ENCODE measurements around the gene PPP1R7.
A peak's percentile ranks its signal among the peaks of the same experiment; 100 is the strongest.
"Not testable (repeated sequence)": the region's sequence is repeated elsewhere in the genome, so short reads cannot be mapped to it uniquely, and the experiment has no call there.

The PPP1R7 gene, protein sequence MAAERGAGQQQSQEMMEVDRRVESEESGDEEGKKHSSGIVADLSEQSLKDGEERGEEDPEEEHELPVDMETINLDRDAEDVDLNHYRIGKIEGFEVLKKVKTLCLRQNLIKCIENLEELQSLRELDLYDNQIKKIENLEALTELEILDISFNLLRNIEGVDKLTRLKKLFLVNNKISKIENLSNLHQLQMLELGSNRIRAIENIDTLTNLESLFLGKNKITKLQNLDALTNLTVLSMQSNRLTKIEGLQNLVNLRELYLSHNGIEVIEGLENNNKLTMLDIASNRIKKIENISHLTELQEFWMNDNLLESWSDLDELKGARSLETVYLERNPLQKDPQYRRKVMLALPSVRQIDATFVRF

DNA sequence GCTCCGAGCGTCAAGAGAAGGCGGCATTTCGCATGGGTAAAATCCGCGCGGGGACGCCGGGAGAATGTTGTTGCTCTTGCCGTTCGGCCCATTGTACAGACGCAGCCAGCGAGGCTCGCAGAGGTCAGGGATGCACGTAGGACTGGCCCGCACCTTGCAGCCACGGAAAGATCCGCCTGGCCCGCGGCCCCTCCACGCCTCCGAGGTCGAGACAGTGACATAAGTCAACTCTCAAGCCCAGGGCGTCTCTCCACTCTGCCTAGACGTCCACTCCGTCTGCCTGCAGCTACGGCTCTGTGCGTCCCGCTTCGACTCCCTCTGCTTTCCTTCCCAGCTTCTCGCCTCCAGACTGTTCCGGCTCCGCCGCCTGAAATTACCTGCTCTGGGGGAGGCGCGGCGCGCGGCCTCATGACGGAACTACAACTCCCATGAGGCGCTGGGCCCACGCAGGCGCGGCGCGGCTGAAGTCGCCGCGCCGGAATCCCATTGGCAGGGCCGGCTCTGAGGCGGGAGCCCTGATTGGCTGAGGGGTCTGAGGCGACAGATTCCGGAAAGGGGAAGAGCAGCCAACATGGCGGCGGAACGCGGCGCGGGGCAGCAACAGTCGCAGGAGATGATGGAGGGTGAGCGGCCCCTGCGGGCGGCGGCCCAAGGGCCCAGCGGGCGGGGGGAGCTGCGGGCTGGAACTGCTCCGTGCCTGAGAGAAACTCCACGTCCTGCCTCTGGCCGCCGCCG lies at the start of gene PPP1R7:
PPP1R7 (plus strand) TSS at position 543 of the 735 bp plus-strand sequence; CDS start at position 572, 29 bp downstream.
- peak; percentile 96 for DNase-seq

DNA sequence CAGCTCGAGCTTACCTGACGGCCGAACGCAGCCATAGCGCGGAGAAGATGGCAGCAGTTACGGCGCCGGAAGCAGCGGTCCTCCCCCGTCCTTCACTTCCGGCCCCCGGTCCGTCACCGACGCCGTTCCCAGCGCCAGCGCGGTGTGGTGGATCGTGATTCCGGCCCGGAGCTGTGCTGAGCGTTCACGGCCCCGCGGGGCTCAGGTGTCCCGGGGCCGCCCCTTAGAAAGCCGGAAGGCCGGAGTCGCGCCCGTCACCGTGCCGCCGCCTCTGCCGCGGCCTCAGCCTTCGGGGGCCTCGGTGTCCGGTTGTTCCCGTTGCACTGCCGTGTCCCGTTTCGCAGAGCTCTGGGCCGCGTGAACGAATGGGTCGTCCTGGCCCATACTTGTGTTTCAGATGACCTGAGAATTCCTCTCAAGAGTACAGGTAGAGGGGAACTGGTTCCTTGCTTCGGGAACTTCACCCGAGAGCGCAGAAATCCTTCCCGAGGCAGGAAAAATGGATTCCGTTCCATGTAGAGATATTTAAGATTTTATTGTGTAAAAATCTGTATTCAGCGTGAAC lies 47.9 kb upstream of the PPP1R7 start, which contains the start of gene MTERF4:
MTERF4 (minus strand) TSS at position 49 of the 565 bp plus-strand sequence; CDS start at position 35, 14 bp downstream.
- peak; percentile 87 for DNase-seq

DNA sequence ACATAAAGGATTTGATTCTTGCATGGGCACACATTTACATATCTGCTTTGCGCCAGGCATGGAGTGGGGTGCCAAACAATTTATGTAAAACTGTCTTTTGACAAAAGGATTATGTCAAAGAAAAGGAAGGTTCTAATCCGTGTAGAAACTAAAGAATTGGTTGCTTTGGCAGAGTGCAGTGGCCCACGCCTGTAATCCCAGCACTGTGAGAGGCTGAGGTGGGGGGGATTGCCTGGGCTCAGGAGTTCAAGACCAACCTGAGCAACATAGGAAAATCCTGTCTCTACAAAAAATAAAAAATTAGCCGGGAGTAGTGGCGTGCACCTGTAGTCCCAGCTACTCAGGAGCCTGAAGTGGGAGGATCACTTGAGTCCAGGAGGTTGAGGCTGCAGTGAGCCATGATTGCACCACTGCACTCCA lies 47.1 kb upstream of the PPP1R7 start:
- no peak for DNase-seq

DNA sequence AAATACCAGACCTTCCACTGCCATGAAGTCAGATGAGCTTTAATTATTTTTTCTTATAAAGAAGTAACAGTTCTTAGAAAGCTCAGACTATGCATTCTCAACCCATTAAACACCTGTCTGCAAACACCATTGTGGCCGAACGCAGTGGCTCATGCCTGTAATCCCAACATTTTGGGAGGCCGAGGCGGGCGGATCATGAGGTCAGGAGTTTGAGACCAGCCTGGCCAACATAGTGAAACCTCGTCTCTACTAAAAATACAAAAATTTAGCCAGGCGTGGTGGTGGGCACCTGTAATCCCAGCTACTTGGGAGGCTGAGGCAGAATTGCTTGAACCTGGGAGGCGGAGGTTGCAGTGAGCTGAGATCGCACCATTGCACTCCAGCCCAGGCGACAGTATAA lies 45.7 kb upstream of the PPP1R7 start:
- not testable (repeated sequence) for DNase-seq

- DNase-seq, result no peak
These were observed 44.6 kb upstream of the PPP1R7 start for GRCh38 chr2:241105641-241106040.

GRCh38 chr2:241107031-241107783 lies 43.1 kb upstream of the PPP1R7 start:
- no peak for DNase-seq

DNA sequence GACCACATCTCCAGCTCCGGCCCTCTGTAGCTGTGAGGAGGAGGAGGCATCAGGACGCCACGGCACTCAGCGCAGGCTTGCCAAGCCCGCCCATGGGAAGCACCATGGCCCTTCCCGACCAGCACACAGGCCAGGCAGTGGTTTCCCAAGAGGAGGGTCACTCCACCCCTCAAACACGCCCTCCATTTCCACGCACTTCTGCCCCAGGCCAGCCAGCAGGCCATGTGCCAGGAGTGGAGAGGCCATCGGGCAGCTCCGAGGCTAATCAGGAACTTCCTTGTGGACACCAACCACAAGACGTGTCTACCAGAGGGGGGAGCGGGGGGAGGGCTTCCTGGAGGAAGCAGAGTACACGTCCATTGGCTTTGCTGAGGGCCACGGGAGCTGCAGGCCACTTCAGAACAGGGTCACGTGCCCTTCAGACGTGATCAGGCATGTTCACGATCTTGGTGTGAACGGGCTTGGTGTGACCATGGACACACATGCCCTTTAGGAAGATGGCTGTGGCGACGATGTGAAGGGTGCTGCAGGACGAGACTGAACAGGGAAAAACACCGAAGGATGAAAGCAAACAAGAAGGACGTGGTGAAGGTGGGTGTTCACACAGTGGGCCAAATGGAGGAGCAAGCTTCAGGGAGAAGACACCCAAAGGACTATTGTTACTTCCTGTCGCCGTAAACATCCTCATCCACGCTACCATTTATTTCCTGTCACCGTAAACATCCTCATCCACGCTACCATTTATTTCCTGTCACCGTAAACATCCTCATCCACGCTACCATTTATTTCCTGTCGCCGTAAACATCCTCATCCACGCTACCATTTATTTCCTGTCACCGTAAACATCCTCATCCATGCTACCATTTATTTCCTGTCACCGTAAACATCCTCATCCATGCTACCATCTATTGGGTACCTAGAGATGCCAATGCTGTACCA lies 41.7 kb upstream of the PPP1R7 start:
- no peak for DNase-seq

DNA sequence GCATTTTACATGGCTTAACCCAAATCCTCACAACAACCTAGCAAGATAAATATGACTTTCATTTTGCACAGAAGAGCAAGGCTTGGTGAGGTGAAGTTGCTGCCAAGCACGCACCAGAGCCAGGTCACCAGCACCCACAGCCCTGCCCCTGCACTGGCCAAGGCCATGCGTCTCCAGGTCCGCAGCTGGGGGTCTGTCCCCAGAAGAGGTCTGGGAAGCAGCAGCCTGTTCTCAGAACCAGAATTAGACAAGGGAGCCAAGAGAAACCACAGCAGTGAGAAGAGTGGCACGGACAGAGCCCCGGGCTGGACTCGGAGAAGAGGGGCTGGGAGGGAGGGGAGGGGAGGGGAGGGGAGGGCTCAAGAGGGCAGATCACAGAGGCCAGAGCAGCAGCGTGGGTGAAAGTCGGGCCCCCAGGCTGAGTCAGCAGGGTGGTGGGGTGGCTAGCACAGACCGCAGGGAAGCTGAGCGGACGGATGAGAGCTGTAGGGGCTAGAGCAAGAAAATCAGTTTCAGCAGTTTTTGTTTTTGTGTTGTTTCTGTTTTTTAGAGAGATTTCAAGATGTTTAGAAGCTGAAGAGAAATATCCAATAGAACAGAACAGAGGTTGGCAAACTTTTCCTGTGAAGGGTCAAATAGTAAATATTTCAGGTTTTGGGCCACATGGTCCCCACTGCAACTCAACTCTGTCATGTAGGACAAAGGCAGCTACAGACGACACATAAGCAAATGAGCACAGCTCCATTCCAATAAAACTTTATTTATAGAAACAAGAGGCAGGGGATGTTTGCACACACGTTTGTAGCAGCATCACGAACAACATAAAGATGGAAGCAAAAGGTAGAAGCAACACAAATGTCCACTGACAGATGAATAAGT lies 40.8 kb upstream of the PPP1R7 start:
- DNase-seq, result no peak

DNA sequence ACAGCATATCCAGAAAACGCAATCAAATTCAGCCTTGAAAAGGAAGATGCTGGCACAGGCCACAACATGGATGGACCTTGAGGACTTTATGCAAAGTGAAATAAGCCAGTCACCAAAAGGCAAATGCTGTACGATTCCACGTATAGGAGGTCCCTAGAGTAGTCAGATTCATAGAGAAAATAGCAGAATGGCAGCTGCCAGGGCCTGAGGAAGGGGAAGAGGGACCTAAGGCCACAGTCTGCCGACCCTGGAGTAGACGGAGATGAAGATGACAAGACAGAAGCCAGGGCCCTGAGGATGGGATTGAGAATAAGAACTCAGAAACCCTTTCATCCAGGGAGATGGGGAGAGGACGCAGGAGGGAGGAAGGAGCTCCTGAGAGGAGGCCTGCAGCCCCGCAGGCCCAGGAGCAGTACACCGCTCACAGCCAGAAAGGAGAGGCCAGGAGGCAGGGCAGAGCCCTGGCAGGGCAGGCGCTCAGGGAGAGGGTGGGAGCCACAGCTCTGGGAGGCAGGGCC lies 40.1 kb upstream of the PPP1R7 start:
- no peak for DNase-seq

GRCh38 chr2:241110607-241111439 lies 39.4 kb upstream of the PPP1R7 start:
- DNase-seq, result no peak

DNA sequence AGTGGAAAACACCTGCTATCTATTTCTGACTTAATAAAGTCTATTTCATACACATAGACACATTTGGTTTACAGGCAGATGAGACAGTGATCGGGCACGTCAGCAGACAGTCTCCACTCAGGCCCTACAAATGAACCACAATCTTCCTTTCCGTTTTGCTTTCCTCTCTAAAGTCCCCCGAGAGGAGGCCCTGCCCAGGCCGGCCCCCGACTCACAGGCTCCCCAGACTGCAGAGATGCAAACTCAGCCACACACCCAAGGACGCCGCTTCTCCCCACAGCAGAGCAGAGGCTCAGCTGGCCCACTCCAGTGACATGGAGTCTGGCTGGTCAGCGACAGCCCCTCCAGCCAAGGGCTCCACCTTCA lies 38.8 kb upstream of the PPP1R7 start:
- DNase-seq, result no peak

DNA sequence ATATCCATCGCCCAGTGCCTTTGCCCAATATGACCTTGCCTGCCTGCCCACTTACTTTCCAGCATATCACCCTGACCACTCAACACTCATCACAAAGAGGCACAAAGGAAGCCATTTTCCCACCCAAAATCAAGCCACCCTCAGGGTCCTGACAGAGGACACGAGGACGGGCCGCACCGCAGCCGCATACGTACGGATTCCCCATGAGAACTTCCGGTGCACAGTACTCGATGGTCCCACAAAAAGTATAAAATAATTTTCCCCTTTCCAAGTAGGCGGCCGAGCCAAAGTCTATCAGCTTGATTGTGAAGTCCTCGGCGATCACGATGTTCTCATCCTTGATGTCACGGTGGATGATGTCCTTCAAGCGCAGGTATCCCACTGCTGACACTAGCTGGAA lies 38.2 kb upstream of the PPP1R7 start:
- DNase-seq, result no peak

DNA sequence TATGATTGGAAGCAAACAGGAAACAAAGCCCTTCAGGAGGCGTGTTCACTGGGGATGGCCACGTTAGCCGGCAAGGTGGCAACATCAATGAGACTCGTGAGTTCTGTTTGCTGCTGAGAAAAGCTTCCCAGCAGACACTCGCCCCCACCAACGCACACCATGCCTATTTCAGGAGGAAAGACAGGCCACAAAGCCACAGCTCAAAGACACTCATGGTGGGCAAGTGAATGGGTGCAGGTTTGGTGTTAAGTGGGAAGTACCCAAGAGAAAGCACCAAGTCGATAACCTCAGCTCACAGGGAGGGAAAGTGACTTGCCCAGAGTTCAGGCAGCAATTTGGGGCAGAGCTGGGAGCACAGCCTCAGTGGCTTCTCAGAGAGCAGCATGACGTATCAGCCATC lies 37.7 kb upstream of the PPP1R7 start:
- DNase-seq, result no peak

DNA sequence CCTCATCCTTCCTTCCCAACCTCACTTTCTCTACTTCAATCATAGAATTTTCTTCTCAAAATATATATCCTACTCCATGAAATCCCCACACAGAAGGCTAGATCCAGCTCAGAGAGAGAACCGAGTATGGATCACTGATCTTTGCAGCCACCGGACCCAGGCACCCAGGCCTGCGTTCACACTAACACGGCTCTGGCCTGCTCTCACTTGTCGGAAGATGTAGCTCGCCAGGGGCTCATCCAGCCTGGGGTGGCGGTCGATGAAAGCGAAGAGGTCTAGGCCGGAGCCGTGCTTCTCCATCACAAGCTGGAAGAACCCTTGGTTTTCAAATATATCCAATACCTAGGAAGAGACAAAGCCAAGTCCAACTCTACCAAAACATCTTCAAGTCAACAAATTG lies 35.4 kb upstream of the PPP1R7 start:
- DNase-seq, result no peak

GRCh38 chr2:241115361-241115760 lies 34.9 kb upstream of the PPP1R7 start:
- no peak for DNase-seq

DNA sequence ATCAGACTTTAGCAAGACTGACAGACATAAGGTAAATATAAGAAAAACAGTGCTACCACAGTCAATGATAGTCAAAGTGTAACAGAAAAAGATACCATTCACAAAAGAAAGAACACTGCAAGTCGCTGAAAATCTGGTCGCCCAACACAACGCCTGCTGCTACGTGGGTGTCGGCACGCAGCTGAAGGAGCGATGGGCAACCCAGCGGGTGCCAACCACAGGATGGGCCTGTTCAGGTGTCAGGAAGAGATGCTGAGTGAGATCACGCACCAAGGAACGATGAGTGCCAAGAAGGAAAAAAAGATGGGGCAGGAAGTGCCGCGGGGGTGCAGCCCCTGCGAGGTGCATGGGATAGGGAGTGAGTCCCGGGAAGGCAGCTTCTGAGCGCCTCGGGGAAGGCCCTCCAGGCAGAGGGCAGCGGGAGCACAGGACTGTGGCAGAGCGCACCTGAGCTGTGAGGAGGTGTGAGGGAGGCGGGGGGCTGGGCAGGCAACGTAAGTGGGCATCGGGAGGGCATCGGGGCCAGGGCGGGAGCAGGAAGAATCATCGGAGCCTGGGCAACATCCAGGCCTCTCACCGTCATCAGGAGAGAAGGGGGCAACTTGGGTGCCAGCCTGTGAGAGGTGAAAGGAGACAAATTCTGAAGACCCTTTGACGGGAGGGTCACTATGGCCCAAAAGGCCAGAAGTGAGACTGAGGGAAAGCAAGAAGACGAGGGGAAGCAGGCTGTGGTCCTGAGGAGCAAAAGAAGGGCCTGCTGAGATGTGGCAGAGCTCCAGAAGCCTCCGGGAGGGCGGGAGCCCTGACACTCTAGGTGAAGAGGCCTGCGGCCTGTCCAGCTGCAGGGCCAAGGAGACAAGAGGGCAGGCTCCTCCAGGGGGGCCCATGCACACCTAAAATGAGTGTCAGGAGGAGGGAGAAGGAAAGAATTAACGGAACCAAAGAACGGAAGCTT lies 33.4 kb upstream of the PPP1R7 start:
- DNase-seq, result no peak

DNA sequence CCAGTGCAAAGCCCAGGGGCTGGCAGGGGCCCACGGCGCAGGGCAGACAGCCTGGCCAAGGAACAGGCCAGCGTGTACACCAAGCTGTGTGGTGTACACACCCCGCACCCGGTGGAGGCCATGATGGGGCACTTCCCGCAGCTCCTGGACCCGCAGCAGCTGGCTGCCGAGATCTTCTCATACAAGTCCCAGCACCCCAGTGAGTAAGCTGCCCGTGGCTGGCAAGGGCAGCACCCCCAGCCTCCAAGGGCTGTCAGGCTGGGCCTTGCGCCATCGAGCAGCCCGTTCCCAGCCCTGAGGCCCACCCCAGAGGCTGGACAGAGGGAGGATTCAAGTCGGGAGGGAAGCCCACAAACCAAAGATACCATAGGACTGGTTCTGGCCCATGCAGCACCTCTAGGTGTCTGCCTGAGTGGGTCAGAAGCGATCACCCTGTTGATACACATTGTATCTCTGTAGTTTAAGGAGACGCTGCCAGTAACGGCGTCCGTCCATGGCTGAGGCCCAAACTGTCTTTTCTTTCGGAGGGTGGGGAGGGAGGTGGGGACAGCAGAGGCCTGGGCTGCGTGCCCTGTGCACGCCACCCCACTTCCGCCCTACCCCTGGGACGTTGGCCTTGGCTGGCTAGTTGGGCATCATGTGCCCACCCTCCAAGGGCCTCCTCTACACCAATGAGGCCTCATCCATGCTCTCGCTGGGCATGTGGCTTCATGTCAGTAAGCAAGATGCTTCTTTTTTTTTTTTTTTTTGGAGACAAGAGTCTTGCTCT lies 31.3 kb upstream of the PPP1R7 start:
- no peak for DNase-seq

DNA sequence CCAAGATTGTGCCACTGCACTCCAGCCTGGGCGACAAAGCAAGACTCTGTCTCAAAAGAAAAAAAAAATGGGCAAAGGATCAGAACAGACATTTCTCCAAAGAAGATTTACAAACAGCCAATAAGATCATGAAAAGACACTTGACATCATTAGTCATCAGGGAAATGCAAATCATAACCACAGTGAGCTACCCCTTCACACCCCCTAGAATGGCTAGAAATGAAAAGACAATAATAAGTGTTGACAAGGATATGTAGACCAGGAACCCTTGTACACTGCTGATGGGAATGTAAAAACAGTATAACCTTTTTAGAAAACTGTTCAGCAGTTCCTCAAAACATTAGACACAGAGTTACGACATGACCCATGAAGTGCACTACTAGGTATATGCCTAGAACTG lies 29.8 kb upstream of the PPP1R7 start:
- no peak for DNase-seq

Measured in NCI-H69 (cell line).